Stimulated activated CD4-positive, alpha-beta T cell treated with anti-CD3 and anti-CD28 coated beads, Interleukin-4, amount 100 ng/mL, for 48 hours (primary cell): ENCODE data around the gene CAPN1.
A peak's percentile ranks its signal among the peaks of the same experiment; 100 is the strongest.
"Not testable (repeated sequence)": the region's sequence is repeated elsewhere in the genome, so short reads cannot be mapped to it uniquely, and the experiment has no call there.

Experiments
- DNase-seq, 2 donors: peaks; one replicate each; pipeline ENCODE4 v3.0.0-alpha.2; 2020; ENCODE audit warnings: low read depth in 2 of 2

CAPN1 gene

GRCh38 chr11:65159012-65159411, 22.7 kb upstream of the CAPN1 start:
- no peak for DNase-seq

DNA sequence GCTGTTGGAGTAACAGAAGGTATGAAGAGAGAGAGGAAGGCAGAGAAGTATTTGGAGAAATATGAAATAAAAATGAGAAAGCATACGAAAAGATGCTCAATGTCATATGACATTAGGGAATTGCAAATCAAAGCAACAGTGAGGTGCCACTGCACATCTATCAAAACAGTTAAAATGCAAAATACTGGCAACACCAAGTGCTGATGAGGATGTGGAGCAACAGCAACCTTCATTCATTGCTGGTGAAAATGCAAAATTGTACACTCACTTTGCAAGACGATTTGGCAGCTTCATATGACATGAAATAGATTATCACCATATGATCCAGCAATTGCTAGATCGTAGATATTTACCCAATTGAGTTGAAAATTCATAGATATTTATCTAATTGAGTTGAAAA, 21.1 kb upstream of the CAPN1 start:
- no peak for DNase-seq

DNA sequence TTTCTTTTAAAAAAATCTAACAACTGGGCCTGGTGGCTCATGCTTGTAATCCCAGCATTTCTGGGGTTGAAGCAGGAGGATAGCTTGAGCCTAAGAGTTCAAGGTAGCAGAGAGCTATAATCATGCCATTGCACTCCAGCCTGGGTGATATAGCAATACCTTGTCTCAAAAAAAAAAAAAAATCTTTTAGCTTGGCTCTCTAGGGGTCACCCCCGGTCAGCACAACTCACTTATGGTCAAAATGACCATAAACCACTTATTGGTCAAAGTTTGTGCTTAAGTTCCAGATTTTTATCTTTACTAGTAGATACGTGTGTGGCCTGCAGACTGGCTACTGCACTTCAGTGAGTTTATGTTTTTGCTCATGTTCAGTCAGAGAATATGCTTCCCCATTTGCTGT, 18.0 kb upstream of the CAPN1 start:
- no peak for DNase-seq

- no peak for DNase-seq
Measured at GRCh38 chr11:65165410-65166317, 16.1 kb upstream of the CAPN1 start.

GRCh38 chr11:65166893-65167292, 14.8 kb upstream of the CAPN1 start:
- DNase-seq, result no peak

- DNase-seq, result no peak
Measured at GRCh38 chr11:65167656-65168055, 14.1 kb upstream of the CAPN1 start.

GRCh38 chr11:65169164-65169641, 12.5 kb upstream of the CAPN1 start:
- DNase-seq, result no peak

DNA sequence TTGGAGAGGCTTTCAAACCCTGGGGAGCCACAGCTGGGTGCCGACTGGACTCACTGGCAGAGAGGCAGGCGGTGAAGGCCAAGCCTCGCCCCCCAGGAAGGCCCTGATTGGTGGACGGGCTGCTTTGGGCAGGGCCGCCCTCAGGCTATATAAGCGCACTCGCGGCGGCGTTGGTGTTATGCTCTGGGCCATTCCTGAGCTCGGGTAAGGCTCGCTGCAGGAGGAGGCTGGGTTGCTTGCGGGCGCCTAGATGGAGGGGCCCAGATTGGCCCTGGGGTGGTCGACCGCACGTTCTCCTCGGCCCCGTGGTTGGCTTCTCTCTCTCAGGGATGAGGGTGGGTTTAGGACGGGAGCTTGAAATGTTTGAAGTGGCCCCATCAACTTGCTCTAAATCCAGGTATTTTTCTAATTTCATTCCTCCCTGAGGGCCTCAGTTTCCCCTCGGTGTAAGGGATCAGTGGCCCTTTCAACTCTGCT, 11.6 kb upstream of the CAPN1 start, which contains the start of gene SPDYC:
SPDYC (plus strand) TSS at position 176 of the 477 bp plus-strand sequence. CDS start 1,125 bp downstream, outside the sequence.
- DNase-seq, result no peak

DNA sequence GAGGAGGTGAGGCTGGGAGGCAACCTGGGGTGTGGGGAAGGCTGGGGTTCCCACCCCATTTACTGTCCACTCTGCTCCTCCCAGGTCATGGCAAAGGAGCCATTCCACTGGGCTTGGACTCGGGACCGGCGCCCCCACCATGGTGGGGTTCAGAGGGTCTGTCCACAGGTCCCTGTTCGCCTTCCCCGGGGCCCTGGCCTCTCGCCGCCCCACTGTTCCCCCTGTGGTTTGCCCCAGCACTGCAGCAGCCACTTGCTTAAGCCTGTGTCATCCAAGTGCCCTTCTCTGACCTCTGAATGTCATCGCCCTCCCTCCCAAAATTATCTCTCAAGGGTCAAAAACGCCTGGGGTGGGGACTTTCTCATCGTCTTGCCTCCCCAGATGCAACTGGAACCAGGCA, 9.1 kb upstream of the CAPN1 start:
- DNase-seq, result no peak

GRCh38 chr11:65174571-65175010, 7.1 kb upstream of the CAPN1 start:
- DNase-seq, result not testable (repeated sequence)

- peak; percentile 58 for DNase-seq
Measured at GRCh38 chr11:65180877-65181568, 705 bp upstream of the CAPN1 start.

DNA sequence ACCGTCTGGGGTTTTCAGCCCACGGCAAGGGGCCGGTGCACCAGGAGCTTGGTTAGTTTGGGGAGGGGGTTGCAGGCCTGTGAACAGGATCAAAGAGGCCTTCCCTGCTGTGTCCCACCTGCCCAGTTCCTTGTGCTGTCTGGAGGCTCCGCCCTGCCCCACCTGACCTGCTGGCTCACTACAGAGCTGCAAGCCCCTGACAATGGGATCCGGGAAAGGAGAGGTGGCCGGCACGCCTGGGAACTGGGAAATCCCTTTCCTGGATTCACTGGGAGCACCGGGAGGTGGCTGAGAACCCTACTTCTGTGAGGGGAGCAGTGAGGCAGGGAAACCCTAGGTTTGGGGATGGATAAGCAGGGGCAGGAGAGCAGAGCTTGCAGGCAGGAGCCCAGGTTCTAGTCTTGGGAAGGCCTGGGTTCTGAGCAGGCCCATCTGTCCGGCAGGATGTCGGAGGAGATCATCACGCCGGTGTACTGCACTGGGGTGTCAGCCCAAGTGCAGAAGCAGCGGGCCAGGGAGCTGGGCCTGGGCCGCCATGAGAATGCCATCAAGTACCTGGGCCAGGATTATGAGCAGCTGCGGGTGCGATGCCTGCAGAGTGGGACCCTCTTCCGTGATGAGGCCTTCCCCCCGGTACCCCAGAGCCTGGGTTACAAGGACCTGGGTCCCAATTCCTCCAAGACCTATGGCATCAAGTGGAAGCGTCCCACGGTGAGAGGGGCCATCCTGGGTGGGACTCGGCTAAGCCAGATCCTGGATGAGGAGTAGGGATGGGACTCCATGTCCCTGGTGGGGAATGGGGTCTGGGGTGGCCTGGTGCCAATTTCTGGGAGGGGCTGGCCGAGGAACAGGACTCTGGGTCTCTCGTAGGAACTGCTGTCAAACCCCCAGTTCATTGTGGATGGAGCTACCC, 786 bp downstream of the CAPN1 start:
- no peak for DNase-seq

DNA sequence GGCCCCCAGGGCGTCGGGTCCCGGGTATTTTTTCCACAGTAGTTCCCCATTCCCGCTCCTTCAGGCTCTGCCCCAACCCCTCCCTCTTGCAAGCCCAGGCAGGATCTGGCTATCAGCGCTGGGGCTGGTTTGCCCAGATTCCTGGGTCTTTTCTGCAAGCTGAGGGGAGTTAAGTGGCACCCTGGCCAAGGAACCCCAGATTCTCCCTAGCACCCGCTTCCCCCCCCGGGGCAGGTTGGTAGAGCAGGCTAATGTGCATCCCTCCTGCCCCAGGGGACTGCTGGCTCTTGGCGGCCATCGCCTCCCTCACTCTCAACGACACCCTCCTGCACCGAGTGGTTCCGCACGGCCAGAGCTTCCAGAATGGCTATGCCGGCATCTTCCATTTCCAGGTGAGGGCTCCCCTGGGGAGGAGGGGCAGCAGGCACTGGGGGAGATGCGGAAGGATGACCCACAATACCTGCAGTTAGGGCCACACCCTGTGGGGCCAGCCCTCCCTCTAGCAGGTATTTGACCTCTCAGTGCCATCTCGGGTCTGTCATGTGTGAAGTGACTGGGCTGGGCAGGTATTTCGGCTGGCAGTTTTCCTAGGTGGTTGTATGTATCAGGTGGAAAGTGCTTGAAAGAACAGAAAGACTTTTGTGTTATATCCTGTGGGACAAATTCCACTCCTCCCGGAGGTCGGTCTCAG, 1.6 kb downstream of the CAPN1 start:
- DNase-seq, result no peak

- DNase-seq, result no peak
Measured at GRCh38 chr11:65184146-65184545, 2.4 kb downstream of the CAPN1 start.

GRCh38 chr11:65185171-65185570, 3.4 kb downstream of the CAPN1 start:
- DNase-seq, result no peak

GRCh38 chr11:65185869-65186341, 4.2 kb downstream of the CAPN1 start:
- DNase-seq, result no peak

GRCh38 chr11:65186701-65187100, 5.0 kb downstream of the CAPN1 start:
- DNase-seq, result no peak

DNA sequence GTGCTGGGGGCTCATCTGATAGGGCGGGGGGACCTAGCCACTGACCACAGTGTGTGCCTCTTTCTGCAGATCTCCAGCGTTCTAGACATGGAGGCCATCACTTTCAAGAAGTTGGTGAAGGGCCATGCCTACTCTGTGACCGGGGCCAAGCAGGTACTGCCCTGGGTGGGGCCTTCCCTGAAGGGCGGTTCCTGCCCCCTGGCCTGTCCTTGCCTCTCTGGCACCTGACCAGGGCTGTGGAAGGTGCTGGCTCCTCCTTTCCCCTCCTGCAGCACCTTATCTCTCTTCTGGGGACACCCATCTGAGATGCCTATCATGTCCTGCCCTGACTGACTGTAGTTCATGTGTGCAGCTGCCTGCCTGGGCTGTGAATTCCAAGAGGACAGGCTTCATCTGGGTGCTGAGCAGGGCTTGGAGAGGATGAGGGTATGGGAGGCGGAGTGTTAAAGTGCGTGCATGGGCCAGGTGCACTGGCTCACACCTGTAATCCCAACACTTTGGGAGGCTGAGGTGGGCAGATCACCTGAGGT, 5.5 kb downstream of the CAPN1 start:
- no peak for DNase-seq

GRCh38 chr11:65187971-65188461, 6.3 kb downstream of the CAPN1 start:
- no peak for DNase-seq

GRCh38 chr11:65188486-65188885, 6.8 kb downstream of the CAPN1 start:
- no peak for DNase-seq
